GM21515 (cell line): Measurements from ENCODE around the gene GCLM.
A peak's percentile ranks its signal among the peaks of the same experiment; 100 is the strongest.

ENCODE experiments used
- ATAC-seq: cut with Tn5 transposase; IDR thresholded peaks from one replicate; pipeline ENCODE4 v1.9.1; 2021; ENCODE audit not compliant: unreplicated experiment

The GCLM gene

DNA sequence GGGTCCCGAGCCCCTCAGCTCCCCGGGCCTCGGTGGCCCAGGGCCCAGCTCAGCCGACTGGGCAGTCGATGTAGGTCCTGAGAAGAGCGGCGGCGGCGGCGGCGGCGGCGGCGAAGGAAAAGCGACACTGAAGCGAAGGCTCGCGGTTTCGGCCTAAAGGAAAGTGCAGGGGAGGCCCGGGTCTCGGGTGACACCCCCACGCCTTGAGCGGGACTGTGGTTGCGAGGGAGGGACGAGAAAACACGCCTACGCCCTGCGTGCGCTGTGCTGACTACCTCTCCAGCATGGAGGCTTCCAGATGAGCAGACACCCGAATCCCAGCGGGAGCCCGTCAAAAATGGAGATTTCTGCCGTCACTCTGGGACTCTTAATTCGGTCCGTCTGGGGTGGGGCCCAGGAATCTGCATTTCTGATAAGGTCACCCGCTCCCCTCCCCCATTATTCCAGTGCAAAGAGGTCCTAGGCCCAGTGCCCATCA, 61.4 kb downstream of the GCLM start:
- peak; percentile 19 for ATAC-seq

DNA sequence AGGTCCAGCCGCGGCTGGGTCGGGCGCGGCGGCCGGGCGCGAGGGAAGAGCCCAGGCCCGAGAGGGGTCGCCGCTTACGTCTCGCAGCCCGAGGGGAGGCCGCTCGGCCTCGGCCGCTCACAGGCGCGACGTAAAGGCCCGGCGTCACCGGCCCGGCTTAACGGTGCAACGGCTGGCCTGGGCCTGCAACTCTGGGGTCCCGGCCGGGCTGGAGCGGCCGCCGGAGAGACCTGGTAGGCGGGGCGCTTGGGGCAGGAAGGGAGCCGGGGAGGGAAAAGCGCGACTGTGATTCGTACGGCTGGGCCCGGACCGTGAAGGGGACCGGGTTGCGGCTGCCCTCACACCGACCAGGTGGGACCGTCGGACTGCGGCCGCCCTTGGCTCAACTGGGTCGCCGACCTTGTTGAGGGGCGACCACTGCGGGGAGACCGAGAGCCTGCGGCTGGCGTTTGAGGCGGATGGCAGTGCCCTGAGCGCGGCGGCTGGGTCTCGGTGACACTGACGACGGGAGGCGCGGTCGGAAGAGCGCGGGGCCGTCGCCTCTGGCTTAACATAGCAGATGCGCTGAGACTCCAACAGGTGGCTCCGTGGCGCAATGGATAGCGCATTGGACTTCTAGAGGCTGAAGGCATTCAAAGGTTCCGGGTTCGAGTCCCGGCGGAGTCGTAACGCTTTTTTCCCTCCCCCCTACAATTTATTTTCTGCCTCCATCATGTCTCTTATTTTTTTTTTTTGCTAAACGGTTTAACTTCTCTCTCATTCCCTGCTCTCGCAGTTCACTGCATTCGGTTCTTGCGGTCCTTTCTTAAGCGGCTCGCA, 62.0 kb downstream of the GCLM start:
- ATAC-seq, result peak; percentile 65

DNA sequence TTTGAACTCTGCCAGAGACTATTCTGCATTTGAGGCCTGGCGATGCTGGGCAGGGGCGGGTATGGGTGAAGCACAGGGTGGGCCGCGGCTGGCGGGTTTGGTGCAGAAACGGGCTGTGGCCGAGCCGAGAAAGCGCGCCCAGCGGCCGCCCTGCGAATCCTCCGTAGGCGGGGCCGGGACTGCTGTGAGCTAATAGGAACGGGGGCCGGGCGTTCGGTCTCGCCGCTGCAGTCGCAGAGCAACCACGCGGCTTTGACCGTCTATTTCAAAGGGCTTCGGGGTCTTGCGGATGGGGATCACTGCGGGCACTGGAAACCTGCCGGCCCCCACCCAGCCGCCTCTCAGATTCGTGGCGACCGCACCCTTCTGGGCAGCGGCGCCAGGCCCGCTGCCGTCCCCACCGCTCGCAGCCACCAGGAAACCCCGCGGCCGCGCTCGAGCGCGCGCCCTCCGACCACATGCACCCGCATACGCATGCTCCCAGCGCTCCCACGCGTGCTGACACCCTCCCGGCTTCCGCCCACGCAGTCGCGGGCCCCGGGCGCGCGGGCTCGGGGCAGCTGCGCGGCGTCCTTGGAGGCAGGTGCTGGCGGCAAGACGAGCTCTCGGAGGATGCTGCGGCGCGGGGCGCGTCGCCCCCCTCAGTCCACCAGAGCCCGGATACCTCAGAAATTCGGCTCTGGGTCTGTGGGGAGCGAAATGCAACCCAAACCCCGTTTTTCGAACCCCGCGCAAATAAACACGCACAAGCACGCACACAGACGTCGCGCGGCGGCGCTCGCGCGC, 62.8 kb downstream of the GCLM start:
- peak; percentile 50 for ATAC-seq

DNA sequence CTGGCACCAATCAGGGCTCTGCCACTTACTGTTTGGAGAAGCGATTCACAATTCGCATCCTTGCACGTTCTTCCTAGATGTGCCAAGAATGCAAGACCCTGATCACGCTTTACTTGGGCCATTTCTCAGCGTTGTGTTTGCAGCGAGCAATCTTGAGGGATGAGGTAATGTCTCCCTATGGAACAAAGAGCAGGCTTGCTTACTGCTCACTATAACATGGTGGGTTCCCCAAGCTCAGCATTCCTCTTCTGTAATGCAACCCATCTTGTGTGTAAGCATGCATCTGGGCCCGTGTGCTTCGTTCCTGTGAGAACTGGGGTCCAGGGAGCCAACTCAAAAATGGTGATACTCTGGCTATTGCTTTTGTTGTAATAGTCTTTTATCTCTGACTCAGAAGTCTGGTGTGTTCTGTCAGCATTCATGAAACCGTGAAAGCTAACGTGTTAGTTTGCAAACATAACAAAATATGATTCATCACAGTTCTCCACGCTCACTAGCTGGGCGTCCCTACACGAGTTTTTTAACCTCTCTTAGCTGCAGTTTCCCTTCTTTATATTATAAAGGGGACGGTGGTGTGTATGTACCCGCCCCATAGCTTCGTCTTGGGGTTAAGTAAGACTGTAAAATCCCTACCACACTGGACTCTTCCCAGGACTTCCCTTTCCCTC, 63.6 kb downstream of the GCLM start:
- ATAC-seq, result peak; percentile 2

DNA sequence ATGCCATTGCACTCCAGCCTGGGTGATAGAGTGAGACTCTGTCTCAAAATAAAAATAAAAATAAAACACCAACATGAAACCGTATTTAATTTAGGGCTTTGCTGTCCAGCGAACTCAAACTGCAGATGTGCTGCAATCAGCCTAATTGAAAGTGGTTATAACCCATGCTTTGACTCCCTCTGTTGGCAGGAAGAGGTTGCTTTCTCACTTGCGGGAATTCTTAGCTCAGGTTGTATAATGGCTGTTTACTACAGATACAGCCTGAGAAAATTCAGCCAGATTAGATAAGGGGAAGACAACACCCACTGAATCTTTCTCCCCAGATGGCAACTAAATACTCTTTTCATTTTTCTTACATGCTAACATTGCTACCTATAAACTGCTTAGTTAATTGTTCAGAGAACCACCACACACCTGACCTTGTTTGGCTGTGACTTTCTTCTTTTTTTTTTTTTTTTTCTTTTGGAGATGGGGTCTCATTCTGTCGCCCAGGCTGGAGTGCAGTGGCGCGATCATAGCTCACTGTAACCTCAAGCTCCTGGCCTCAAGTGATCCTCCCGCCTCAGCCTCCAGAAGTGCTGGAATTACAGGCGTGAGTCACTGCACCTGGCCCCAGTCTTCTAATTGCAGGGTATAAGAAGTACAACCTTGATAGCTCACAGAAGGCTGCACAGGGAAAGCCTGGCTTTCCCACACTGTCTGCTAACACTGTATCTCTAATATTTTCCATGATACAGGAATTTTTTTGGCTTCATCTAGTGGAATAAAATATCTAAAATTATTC, 64.8 kb downstream of the GCLM start:
- no peak for ATAC-seq

DNA sequence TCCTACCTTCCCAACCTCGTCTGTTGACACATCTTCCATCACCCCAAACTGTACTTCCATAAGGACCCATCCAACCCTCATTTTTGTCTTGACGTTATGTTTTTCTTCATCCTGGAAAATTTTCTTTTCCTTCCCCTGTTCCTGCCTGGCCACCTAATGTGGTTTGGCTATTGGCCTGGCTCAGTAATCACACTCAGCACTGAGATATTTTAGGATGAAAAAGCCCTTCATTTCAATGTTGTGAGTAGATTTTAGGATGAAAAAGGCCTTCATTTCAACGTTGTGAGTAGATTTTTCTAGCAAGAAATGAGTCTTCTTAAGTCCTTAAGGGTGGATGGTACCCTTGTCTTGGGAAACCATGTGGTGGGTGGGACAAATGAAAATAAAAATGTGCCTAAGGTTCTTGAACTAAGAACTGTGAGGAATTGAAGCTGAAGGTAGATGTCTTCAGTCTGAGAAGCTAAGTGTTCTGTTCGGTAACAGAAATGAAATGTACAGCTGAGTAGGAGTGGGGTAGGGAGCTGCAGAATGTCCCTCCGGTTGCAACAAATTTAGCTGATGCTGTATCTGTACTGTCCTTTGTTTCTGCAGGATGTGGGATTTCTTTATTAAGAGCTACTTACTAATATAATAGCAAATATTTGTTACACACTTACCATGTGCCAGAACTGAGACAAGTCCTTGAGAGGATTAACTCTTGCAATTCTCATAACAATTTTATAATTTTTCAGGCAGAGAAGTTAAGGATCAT, 66.3 kb downstream of the GCLM start:
- no peak for ATAC-seq

DNA sequence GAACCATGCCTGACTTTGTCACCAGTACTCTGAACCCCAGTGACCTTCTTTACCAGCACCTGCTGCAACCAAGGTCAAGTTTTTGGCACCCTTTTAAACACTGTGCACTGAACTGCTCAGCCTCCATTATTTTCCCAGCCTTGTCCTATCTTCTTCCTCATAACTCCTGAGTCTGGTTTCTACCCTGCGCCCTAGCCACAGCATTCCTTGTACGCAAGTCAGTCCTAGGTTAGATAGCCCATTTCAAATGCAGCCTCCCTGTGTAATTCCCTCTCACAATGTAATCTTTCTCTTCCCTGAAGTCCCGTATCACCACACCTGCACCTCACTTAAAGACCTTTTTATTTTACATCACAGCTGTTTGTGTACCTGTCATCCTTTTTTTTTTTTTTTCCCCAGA, 67.5 kb downstream of the GCLM start:
- ATAC-seq, result no peak

DNA sequence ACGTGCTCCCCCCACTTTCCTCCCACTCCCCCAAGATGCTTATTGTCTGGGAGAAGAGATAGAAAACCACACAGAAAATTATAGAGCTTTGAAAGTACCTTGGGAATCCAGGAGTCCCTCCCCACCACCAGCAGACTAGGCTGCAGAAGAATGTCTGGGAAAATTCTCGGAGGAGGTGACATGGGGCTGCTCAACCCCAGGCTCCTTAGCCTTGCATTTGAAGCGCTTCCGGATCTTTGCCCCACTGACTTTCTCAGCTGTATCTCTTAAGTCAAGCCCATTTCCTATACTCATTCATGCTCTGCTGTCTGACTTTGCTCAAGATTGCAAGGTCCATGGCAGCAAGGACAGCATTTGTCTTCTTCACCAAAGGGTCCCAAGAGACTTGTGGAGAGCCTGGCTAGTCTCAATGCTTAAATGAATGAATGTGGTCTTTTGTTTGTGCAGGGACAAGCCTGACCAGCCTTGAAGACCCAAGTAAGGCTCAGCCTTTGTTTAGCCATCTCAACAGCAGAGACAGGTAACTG, 68.2 kb downstream of the GCLM start:
- no peak for ATAC-seq

DNA sequence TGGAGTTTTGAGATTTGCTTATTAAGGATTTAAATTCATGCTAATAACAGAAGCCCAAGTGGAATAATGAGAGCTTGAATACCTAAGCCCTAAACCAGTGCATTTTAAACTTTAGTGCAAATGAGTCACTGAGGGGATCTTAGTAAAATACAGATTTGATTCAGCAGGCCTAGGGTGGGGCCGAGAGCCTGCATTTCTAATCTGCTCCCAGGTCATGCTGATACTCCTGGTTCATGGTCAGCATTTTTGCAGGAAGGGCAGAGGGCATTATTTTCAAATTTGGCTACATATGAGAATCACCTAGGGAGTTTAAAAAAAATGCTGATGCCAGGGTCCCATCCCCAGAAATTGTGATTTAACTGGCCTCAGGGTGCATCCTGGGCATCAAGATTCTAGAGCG, 69.5 kb downstream of the GCLM start:
- no peak for ATAC-seq

DNA sequence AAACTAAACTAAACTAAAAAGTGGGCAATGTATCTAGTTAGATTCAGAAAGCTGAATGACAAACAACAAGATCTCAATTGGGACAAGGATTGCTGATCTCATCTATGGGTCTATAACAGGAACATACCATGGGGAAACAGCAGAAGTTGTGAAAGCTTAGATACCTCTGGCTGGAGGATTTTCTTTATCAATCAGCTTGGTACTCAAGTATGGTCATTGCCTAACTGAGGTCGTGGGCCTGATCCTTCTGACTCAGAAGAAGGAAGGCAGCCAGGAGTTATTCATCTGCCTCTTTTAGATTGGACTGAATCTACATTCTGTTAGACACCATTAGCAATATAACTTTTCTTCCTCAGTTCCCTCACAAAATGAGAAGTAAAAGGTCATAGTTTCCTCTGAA, 69.9 kb downstream of the GCLM start:
- no peak for ATAC-seq

DNA sequence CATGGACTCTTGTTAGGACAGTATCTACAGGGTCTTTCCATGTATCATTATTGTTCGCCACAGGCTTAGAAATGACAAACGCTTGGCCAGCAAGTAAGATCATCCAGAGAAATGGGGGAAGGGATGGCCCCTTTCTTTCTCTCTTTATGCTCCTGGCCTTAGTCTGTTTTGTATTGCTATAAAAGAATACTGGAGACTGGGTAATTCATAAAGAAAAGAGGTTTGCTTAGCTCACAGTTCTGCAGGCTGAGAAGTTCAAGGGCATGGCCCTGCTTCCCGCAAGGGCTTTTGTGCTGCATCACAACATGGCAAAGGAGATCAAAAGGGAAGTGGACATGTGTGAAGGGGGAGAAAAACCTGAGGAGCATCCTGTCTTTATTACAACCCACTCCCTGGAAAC, 71.3 kb downstream of the GCLM start:
- ATAC-seq, result no peak
